ENCODE data around the gene GRM3.

DNA sequence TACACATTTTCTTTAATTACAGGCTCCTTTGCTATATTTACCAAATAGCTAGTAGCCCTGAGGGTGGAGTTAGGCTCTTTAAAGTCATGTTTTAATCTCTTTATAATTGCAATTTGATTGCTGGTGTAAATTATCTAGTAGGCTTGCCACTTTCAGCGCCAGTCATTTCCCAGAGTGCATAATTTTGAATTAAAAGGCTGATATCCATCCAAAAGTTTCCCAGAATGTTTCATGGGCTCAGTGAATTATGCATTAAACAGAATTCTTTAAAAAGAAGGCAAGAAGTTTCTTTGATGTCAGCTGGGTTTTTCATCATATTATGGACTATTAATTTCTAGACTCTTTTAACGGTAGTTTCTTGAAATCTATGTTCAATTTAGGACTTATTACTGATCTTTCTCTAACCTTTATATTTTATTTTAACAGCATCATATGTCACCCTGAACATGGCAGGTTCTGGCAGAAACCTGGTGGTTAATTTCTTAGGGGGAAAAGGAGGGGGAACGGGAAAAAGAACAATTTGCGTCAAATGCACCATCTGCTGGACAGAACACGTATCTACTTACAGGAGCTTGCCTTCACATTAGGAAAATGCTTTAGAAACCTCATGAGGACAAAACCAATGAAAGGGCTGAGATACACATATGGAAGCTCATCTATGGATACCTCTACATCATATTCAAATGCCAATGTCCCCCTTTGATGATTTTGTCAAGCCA is 171.1 kb downstream of the GRM3 start:
- no peak for TF ChIP-seq POLR2A (IDR thresholded peaks at IDR 0.05; ENCODE audit: low read length)
- TF ChIP-seq GATA1 (IDR thresholded peaks at IDR 0.05; ENCODE audit: low read depth, low read length), result no peak
